Karpas-422 (cell line): Measurements from ENCODE around the gene ABCB8. TPM values are rescaled to one million over a fixed set of nuclear protein-coding genes. Genes with fewer than 3 reads are reported as not detected.

Experiments
- DNase-seq: peaks from one replicate; pipeline ENCODE4 v3.0.0-alpha.2; 2015
- H2AFZ ChIP-seq: fragments of 200-600 bp; sonication (generic); 2 replicates; pipeline ENCODE4 v1.6.1; 2014; ENCODE audit warnings: antibody characterized with exemption, low read length, mixed read lengths
- H3K27ac ChIP-seq: fragments of 200-600 bp; sonication (generic); 2 replicates; pipeline ENCODE4 v1.5.1; 2014; ENCODE audit warnings: mild to moderate bottlenecking, low read length, moderate library complexity
- H3K27me3 ChIP-seq: fragments of 200-600 bp; sonication (generic); 2 replicates; pipeline ENCODE4 v1.6.1; 2014; ENCODE audit warnings: low read length, mixed read lengths
- H3K36me3 ChIP-seq: fragments of 200-600 bp; sonication (generic); 2 replicates; pipeline ENCODE4 v1.6.1; 2014; ENCODE audit warnings: low read length, mixed read lengths; ENCODE audit not compliant: insufficient read depth
- H3K4me1 ChIP-seq: fragments of 200-600 bp; sonication (generic); 2 replicates; pipeline ENCODE4 v1.6.1; 2014; ENCODE audit warnings: mild to moderate bottlenecking, low read length, mixed read lengths
- H3K4me2 ChIP-seq: fragments of 200-600 bp; sonication (generic); 2 replicates; pipeline ENCODE4 v1.6.1; 2014; ENCODE audit warnings: low read length, low read depth, mild to moderate bottlenecking; ENCODE audit not compliant: poor library complexity, severe bottlenecking
- H3K4me3 ChIP-seq: fragments of 200-600 bp; sonication (generic); 2 replicates; pipeline ENCODE4 v1.5.1; 2014; ENCODE audit warnings: mild to moderate bottlenecking, antibody characterized with exemption, low read length, mixed read lengths
- H3K79me2 ChIP-seq: fragments of 200-600 bp; sonication (generic); 2 replicates; pipeline ENCODE4 v1.6.1; 2014; ENCODE audit warnings: mild to moderate bottlenecking, low read length, mixed read lengths
- H3K9ac ChIP-seq: fragments of 200-600 bp; sonication (generic); 2 replicates; pipeline ENCODE4 v1.6.0; 2014; ENCODE audit warnings: low read length
- H3K9me2 ChIP-seq: fragments of 200-600 bp; sonication (generic), shearing (Covaris generic); replicated peaks from 2 replicates; pipeline ENCODE4 v1.6.0; 2014; ENCODE audit warnings: mild to moderate bottlenecking, low read length, moderate library complexity; ENCODE audit not compliant: insufficient read depth
- H3K9me3 ChIP-seq: fragments of 300-700, 200-600 bp; sonication (generic); 2 replicates; pipeline ENCODE4 v1.6.1; 2014; ENCODE audit warnings: low read length, mixed read lengths
- H4K20me1 ChIP-seq: fragments of 200-600 bp; sonication (generic); 2 replicates; pipeline ENCODE4 v1.6.1; 2014; ENCODE audit warnings: mild to moderate bottlenecking, antibody characterized with exemption, low read length, low read depth; ENCODE audit not compliant: insufficient read depth
- total RNA-seq: library from RNA; depleted of rRNA; stranded (reverse); fragments of >200 nt; shearing (Covaris generic); gene quantifications from 2 replicates; pipeline ENCODE4 v1.2.3, GENCODE V29; 2014; ENCODE audit warnings: low replicate concordance

The ABCB8 gene
- total RNA-seq, 1 experiment from 2014 or later, result 19.0 TPM

- Histone ChIP-seq H3K27ac (no peak within 1 kb of the TSS), H3K9ac (no peak within 1 kb of the TSS), H2AFZ (no peak within 1 kb of the TSS), H3K4me3 (no peak within 1 kb of the TSS), H4K20me1 (no peaks in the 10 kb centered on the region), H3K4me1 (peaks cover 30% of the 10 kb centered on the region), H3K27me3 (no peaks in the 10 kb centered on the region), H3K4me2 (no peak within 1 kb of the TSS), H3K9me2 (no peaks in the 10 kb centered on the region), H3K36me3 (no peaks in the 10 kb centered on the region), H3K79me2 (peaks cover 19% of the 10 kb centered on the region), H3K9me3 (no peaks in the 10 kb centered on the region)
- DNase-seq, result no peak
These were observed 57.7 kb downstream of the ABCB8 start, which contains the start of gene AGAP3 for GRCh38 chr7:151085691-151086620. TSS of gene AGAP3 (plus strand) at chr7:151086475. CDS start at chr7:151086742, 267 bp downstream.

GRCh38 chr7:151086802-151087244 is 58.6 kb downstream of the ABCB8 start:
- Histone ChIP-seq H4K20me1 (no peaks in the 10 kb centered on the region), H3K79me2 (peaks cover 14% of the 10 kb centered on the region), H3K4me3 (no peak overlapping the region), H3K9me2 (no peaks in the 10 kb centered on the region), H3K4me1 (peaks cover 22% of the 10 kb centered on the region), H3K9ac (no peak overlapping the region), H3K36me3 (no peaks in the 10 kb centered on the region), H3K9me3 (no peaks in the 10 kb centered on the region), H3K27me3 (no peaks in the 10 kb centered on the region), H3K4me2 (no peak overlapping the region), H3K27ac (no peak overlapping the region), H2AFZ (no peak overlapping the region)
- no peak for DNase-seq

GRCh38 chr7:151087245-151088018 is 59.2 kb downstream of the ABCB8 start:
- H3K4me3 ChIP-seq, result no peak overlapping the region
- H3K4me1 ChIP-seq, result peaks cover 16% of the 10 kb centered on the region
- no peaks in the 10 kb centered on the region for H4K20me1 ChIP-seq
- no peak overlapping the region for H2AFZ ChIP-seq
- H3K9ac ChIP-seq, result no peak overlapping the region
- no peaks in the 10 kb centered on the region for H3K9me3 ChIP-seq
- peaks cover 8% of the 10 kb centered on the region for H3K79me2 ChIP-seq
- no peaks in the 10 kb centered on the region for H3K9me2 ChIP-seq
- no peak for DNase-seq
- H3K27me3 ChIP-seq, result no peaks in the 10 kb centered on the region
- no peak overlapping the region for H3K4me2 ChIP-seq
- no peaks in the 10 kb centered on the region for H3K36me3 ChIP-seq
- no peak overlapping the region for H3K27ac ChIP-seq

DNA sequence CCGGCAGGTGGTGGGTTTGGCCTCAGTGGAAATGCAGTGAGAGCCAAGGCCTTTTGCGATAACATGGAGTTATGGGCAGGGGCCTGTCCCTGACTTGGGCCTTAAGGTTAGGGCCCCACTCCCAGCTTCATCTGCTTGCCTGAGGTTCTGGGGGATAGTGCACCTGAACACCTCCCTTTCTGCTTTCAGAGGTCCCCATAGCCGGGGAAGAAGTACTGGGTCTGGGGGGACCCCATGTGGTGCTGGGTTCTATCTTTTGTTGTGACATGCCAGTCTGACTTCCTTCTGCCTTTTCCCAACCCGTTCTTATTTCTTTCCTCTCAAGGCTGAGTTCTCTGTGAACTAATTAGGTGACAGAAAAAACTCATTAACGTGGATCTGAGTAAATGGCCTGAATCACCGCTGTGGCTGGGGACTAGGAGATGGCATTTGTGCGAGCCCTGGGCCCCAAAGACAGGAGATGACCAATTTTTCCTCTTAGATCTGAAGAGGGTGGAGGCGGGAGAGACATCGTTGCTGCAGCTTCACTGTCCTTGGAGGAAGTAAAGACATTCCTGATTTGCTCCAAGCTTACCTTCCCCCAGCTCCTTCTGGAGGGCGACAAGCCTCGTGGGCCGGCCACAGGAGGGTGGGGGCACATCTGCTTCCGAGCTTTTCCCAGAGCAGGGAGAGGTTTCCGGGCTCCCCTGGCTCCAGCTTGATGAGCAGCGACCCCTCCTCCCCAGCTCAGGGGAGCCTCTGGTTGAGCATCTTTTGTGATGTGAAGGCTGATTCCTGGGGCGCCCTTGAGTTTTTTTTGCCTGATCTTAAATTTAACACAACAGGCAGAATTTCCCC is 60.0 kb downstream of the ABCB8 start:
- no peak overlapping the region for H3K4me2 ChIP-seq
- DNase-seq, result no peak
- H4K20me1 ChIP-seq, result no peaks in the 10 kb centered on the region

GRCh38 chr7:151088856-151089699 is 60.8 kb downstream of the ABCB8 start:
- peaks cover 7% of the 10 kb centered on the region for H3K4me1 ChIP-seq
- H3K4me3 ChIP-seq, result no peak overlapping the region
- H3K36me3 ChIP-seq, result no peaks in the 10 kb centered on the region
- H3K9me2 ChIP-seq, result no peaks in the 10 kb centered on the region
- H3K79me2 ChIP-seq, result no peaks in the 10 kb centered on the region
- no peaks in the 10 kb centered on the region for H4K20me1 ChIP-seq
- H3K27me3 ChIP-seq, result no peaks in the 10 kb centered on the region
- H3K9ac ChIP-seq, result no peak overlapping the region
- H3K9me3 ChIP-seq, result no peaks in the 10 kb centered on the region
- H3K27ac ChIP-seq, result no peak overlapping the region
- H2AFZ ChIP-seq, result no peak overlapping the region
- no peak overlapping the region for H3K4me2 ChIP-seq
- DNase-seq, result no peak

More for the DNA sequence above, 60.0 kb downstream of the ABCB8 start:
- H3K9me3 ChIP-seq, result no peaks in the 10 kb centered on the region
- H3K4me1 ChIP-seq, result peaks cover 14% of the 10 kb centered on the region
- no peaks in the 10 kb centered on the region for H3K27me3 ChIP-seq
- H2AFZ ChIP-seq, result no peak overlapping the region
- H3K79me2 ChIP-seq, result no peaks in the 10 kb centered on the region
- no peak overlapping the region for H3K9ac ChIP-seq
- H3K9me2 ChIP-seq, result no peaks in the 10 kb centered on the region
- H3K4me3 ChIP-seq, result no peak overlapping the region
- H3K27ac ChIP-seq, result no peak overlapping the region
- no peaks in the 10 kb centered on the region for H3K36me3 ChIP-seq

- H3K4me1 ChIP-seq, result peaks cover 2% of the 10 kb centered on the region
- no peak overlapping the region for H3K4me2 ChIP-seq
- H4K20me1 ChIP-seq, result no peaks in the 10 kb centered on the region
- H3K4me3 ChIP-seq, result no peak overlapping the region
- no peaks in the 10 kb centered on the region for H3K79me2 ChIP-seq
- no peak for DNase-seq
- no peaks in the 10 kb centered on the region for H3K36me3 ChIP-seq
- no peaks in the 10 kb centered on the region for H3K9me3 ChIP-seq
- H3K9ac ChIP-seq, result no peak overlapping the region
- no peaks in the 10 kb centered on the region for H3K9me2 ChIP-seq
- no peak overlapping the region for H2AFZ ChIP-seq
- no peak overlapping the region for H3K27ac ChIP-seq
- H3K27me3 ChIP-seq, result no peaks in the 10 kb centered on the region
These were observed 61.9 kb downstream of the ABCB8 start for GRCh38 chr7:151089893-151090730.

GRCh38 chr7:151091003-151091402 is 62.8 kb downstream of the ABCB8 start:
- Histone ChIP-seq H3K4me3 (no peak overlapping the region), H3K9me3 (no peaks in the 10 kb centered on the region), H3K4me2 (no peak overlapping the region), H3K27me3 (no peaks in the 10 kb centered on the region), H3K9me2 (no peaks in the 10 kb centered on the region), H3K4me1 (no peaks in the 10 kb centered on the region), H3K36me3 (no peaks in the 10 kb centered on the region), H3K27ac (no peak overlapping the region), H3K9ac (no peak overlapping the region), H2AFZ (no peak overlapping the region), H4K20me1 (no peaks in the 10 kb centered on the region), H3K79me2 (no peaks in the 10 kb centered on the region)
- DNase-seq, result no peak
